GM21723 (cell line): Measurements from ENCODE around the gene EYS.
"Not testable (repeated sequence)": the region's sequence is repeated elsewhere in the genome, so short reads cannot be mapped to it uniquely, and the experiment has no call there.

ENCODE experiments used
- ATAC-seq: cut with Tn5 transposase; IDR thresholded peaks from one replicate; pipeline ENCODE4 v1.9.1; 2021; ENCODE audit warnings: mild to moderate bottlenecking, moderate library complexity; ENCODE audit not compliant: unreplicated experiment

The EYS gene

DNA sequence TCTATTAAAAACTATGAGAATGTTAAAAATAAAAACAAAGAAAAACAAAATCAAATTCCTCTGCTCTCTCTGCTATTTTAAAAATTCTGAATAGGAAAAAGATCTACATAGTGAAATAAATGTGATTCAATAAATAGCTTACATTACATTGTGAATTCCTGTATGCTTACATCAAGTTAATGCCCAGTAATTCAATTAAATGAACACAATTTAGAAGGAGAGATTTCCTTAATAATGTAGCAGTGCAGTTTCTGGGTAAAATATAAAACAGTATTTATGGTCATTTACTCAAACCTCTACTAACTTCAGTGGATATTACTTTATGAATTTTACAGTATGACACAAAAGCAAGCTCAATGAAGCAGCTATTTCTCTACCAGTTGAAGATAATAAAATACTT lies 594.6 kb downstream of the EYS start:
- no peak for ATAC-seq

DNA sequence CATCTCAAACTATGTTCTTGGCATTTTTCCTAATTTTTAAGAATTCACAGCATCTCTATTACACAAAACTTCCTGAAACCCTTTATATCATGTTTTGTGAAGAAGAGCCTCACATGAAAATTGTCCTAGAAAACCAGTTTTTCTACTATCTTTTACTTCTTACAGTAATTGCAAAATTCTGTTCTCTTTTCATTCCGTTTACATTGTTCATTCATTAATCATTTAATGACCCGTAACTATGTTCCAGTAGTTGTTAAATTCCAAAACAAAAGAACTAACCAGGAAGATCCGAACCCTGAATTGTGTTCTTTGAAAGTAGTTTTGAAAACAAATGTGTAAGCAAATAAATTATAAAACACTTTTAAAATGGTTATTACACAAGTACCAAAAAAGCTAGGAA lies 597.0 kb downstream of the EYS start:
- ATAC-seq: no peak

DNA sequence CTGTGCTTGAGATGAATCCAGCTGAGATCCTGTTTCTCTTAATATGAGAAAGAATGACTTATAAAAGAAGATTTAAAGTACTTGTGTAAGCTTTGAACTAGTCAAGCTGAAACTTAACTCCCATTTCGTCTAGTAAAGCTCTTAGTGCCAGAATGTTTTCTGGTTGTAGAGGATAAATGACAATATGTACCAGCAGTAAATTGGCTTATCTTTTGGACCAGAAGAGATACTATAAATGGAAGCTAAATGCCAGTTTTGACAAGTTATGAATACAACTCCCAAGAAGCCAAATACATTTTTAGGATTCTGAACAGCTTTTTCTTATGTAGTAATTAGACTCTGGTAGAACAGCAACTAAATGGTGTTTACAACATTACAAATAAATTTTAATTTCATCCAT lies 608.7 kb downstream of the EYS start:
- ATAC-seq: no peak

DNA sequence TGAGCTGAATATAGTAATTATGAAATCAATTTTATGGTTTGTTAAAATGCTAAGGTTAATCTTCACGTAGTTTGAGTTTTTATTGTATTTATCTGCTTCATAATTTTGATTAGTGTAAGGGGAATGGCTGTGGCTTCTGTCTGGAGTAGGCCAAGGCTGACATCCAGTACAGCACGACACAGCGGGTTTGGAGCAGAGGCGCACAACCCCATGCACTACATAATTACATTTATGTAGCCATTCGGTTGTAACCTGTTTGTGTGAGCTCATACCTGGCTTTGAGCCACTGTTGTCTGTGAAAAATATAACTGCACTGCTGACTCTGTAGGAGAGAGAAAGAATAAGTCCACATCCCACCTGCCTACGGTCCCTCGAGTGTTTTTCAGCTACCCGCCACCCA lies 615.5 kb downstream of the EYS start:
- ATAC-seq: no peak

DNA sequence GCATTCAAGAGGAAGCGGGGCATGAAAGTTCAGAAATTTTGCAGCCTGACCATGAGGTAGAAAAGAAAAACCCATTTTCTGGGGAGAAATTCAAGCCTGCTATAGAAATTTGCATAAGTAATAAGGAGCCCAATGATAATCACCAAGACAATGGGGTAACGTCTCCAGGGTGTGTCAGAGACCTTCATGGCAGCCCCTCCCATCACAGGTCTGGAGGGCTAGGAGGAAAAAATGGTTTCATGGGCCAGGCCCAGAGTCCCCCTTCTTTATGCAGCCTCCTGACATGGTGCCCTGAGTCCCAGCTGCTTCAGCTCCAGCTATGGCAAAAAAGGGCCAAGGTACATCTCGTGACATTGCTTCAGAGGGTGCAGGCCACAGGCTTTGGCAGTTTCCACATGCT lies 618.5 kb downstream of the EYS start:
- no peak for ATAC-seq

DNA sequence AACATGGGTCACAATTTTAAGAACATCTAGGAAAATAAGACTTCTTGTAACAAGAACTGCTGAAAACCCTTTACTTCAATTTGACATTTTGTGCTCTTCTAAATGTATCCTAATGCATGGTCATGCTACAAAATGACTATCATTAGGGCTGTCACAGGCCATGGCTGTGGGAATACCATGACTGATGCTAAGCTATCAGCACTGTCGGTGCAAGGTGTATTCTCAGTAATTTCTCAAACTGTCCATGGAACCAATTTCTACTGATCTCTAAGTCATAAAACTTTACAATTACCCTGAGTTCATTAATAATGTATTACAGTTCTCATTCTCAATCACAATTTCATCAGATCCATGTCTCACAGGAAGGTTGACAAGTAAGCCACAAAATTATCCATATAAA lies 625.3 kb downstream of the EYS start:
- ATAC-seq: no peak

DNA sequence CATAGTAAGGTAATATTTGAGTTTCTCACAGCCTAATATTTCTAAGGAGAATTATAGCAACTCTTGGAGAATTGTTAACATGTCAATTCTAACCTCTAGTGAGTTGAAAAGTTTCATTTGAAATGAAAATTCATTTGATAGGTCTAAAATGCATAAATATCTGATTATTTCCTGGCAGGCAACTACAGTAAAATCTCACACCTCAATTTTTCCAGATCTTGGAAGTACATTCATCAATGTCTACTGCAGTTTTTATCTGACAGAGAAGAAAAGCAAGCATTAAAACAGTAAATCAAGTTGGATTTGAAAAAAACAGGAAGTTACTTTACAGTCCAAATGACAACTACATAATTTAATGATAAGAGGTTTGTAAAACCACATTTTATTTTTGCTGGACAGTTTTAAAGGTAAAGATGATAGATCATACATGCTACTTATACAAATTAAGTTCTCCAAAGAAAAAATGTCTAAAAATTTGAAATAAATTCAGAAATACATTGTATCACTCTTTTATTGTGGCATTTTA lies 631.3 kb downstream of the EYS start:
- no peak for ATAC-seq

DNA sequence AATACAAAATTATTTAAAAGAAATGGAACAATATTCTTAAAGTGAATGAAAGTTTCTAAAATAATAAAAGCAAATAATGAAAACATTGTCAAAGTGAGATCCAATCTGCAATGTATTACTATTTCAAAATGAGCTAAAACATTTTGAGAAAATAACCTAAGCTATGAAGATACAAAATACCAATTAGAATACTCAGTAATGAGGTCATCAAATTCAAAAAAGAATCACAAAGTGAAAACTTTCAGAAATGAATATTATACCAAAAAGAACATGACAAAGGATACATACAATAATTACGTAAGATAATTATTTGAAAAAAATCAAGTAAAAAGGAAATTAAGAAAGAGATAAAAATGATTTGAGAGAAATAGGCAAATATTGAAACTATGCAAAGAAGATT lies 634.5 kb downstream of the EYS start:
- no peak for ATAC-seq

DNA sequence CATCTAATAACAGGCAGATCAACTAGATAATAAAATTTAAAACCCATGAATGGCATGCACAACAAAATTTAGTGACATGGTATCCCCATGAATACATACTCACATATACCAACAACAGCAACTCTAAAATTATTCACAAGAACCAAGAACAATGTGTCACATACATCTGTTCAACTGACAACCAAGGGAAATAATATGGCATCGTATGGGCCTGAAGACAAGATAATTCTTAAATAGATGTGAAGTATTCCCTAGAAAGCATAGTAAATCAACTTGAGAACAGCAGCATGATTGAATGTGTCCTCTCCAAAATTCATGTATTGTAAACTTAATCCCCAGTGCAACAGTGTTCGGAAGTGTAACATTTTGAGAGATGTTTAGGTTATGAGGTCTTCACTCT lies 635.5 kb downstream of the EYS start:
- ATAC-seq: no peak

DNA sequence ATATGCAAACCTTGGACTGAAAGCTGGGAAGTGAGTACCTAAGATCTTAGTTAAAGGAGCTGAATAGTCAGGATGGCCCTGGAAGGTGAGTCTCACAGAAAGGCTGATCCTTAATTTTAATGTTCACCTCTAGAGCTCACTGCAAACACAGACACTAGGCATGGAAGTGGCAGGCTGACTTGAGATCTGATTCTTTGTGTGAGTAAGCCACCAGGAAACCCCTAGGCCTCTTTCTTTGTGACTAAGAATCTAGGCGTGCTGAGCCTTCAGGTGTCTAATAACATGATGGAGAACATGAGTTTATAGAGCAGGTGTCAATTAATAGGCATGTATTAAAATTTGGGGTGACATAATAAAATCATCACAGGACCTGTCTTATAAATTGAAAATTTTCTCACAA lies 642.2 kb downstream of the EYS start:
- no peak for ATAC-seq

DNA sequence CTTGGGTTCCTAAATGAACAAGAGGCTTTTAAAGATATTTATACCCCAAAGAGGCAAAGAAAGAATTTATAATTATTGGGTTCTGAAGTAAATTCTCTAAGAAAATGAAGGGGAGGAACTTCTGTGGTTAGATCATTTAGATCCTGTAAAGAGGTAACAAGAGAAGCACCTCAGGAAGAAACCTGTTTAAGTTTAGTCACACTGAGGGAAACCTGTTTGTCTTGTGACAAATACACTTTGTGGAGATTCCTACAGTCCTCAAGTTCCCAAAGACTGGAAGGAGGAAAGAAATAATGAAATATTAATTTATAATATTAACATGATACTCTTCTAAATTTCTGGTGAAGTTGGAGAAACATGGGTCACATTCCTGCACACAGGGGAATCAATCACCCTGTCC lies 647.5 kb downstream of the EYS start:
- no peak for ATAC-seq

DNA sequence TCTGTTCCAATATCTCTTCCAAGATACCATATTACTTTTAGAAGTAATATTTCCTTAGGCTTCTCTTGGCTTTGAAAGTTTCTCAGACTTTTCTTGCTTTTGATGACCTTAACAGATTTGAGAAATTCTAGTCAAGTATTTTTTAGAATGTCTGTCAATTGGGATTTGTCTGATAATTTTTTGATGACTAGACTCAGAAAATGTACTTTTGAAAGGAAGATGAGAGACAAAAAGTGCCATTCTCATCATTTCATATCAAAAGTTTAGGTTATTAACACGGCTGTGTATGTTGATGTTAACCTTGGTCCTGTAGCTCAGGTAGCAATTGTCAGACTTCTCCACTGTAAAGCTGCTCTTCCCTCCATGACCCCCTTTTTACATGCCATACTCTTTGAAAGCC lies 651.5 kb downstream of the EYS start:
- ATAC-seq: no peak

DNA sequence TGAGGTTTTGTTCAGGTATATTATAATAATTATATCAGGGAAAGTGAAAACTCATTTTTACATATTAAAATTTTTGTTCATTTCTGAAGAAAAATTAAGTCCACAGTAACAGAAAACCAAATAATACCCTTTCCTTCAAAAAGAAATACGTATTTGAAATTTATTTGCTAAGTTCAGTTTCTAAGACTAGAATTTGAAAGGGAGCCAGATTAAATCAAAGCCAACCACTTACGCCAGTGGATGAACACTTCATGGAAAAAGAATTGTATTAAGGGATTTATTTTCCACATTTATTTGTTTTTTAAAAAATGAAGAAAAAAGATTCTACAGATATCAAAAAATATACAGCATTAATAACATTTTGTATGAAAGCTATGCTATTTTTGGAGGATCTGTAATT lies 654.4 kb downstream of the EYS start:
- no peak for ATAC-seq

DNA sequence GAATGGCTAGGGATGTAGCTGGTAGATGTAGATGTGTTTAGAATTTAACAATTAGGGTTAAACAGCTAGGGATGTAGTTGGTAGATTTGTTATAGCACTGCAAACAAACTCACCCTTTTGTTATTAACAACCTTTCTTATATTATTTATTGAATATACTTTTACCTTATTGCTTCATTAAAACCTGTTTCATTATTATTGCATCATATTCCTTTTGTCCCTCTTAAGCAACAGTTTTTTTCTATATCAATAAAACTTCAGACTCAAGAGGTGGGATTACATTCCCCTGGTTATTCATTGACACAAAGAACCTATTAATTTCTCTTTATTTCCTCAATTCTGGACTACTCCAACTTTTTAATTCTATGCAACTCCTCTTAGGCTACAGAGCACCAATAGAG lies 661.2 kb downstream of the EYS start:
- no peak for ATAC-seq

DNA sequence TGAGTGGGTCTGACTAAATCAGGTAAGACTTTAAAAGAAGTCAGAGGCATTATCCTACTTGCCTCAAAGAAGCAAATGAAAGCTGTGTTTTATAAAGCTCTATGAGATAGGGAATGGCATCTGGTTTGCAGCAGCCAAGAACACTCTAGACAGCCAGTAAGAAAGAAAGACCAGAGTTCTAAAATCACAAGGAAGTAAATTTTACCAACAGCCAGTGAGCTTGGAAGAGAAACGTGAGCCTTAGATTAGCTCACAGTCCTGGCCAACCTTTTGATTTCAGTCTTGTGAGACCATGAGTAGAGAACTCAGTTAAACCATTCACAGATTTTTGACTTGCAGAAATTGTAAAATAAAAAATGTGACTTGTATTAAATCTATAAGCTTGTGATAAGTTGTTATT lies 693.0 kb downstream of the EYS start:
- ATAC-seq: no peak

DNA sequence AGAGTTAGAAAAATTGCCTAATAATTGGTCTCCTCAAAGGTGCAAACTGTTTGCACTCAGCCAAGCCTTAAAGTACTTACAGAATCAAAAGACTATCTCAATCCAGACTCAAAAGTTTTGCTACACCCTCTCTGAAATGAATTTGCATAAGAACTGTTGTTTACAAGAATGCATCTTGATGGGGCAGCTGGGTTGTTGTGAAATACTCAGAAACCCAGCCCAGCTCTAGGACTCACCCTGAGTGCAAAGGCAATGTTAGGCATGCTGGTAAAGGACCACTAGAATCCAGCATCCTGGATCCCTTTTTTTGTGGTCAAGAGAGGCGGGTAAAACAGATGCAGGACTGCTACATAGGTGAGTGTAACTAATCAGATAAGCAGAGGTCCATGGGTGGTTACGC lies 700.2 kb downstream of the EYS start:
- no peak for ATAC-seq

DNA sequence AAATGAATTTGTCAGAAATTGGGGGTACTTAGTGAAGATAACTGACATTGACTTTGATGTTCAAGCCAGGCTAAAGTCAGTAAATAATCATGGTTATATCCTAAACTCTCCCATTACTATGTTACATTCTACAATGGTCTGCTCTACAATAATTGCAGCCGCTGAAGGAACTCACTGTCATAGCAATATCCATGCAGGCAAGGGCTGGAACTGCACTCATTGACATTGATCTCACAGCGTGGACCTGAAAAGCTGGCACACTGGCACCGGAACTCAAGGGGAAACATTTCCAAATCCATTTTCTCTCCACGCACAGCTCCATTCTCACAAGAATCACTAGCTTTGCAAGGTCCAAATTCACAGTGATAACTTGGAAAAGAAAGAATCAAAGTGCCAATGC lies 702.7 kb downstream of the EYS start:
- no peak for ATAC-seq

DNA sequence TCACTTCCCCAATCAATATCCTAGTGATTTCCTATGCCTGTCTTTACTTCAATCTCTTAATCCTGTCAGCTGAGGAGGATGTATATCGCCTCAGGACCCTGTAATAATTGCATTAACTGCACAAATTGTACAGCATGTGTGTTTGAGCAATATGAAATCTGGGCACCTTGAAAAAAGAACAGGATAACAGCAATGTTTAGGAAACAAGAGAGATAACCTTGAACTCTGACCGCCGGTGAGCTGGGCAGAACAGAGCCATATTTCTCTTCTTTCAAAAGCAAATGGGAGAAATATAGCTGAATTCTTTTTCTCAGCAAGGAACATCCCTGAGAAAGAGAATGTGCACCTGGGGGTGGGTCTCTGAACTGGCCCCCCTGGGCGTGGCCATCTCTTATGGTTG lies 704.1 kb downstream of the EYS start:
- ATAC-seq: not testable (repeated sequence)

DNA sequence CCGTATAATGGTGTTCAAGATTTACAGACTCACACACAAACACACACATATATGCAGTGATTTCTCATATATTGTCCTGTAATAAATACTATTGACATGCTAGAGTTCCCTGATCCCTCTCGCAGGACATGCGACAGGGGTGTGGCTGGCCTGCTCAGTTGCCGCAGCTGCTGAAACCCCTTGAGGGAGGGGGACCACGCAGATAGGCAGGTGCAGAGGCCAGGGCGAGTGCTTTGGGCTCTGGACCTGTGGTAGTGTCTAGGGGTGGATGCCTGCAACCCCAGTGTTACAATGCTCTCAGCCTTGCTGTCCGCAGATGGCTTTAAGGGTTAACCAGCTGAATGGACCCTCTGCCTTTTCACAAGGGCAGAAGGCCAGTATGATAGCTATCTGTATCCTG lies 706.2 kb downstream of the EYS start:
- ATAC-seq: no peak

DNA sequence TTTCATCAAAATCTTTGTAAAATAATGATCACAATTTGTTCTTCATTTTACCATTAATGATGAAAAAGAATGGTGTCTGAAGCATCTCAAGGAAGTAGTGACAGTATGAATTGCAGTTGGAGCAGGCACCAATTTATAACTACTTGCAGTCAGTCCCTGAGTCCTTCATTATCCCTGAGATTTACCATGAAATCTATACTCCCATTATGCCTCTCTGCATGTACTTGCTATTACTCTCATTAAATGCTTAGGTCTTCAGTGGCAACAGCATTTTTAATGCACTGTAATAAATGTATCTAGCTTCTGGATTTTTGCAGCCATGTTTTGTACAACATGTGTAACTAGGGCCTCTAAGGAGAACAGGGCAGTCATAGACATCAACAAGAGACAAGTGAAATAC lies 708.8 kb downstream of the EYS start:
- ATAC-seq: no peak

DNA sequence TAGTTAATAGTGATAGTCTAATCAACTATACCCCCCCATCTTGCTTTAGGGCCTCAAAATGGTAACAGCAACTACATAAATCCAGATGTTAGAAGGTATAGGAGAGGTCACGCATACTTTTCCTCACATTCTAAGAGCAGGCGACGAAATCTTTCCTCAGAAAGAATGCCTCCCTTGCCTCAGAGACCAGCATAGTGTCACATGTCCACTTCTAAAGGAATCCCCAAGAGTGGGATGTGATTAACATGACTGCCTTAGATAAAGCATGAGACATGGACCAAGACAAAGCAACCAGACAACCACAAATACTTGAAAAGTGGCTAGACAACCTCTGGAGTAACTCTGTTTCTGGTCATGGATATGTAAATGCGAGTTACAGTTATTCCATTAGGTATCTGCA lies 710.7 kb downstream of the EYS start:
- ATAC-seq: no peak

DNA sequence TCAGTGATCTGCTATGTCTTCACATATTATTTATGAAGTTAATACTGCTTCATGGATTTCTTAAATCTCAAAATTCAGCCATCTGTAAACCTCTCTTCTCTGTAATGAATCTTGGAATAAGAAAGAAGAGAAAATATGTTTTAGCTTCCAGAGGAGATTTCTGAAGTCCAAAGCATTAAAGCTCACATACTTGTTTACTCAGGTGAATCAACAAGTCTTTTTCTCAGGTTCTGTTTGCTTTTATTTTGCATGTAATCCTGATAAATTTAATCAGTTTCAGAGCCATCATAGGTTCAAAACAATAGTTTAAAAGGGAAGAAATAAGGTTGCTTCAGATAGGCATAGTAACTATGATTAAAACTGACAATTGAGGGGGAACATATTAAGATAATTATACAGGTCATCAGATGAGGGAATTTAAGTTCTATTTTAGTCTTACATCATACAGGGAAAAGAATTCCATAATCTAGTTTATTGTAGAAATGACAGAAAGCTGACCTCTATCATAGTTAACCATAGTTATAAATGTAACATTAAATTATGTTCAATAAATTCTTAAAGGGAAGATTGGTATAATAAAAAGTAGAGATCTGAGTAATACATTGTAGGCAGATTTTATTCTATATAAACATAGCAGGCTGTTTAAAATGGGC lies 716.2 kb downstream of the EYS start:
- no peak for ATAC-seq

DNA sequence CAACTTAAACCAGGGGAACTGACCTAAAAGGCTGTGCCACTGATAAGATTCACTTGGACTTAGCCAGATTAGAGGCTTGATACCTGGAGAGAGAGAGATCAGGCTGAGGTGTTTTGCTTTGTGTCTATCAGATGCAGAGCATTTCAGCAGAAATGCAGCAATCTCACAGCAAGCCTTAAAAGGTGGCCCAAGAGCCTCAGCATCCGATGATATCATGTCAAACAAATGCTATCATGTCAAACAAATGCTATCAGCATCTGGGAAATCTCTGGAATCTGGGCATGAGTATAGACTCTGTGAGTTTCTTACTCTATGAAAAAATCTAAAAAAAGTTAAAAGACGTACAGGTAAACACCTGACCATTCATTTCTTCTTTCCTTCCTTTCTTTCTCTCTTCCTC lies 718.9 kb downstream of the EYS start:
- no peak for ATAC-seq
